Epithelial cell of esophagus (primary cell): ENCODE data around the gene MRPS25.

ENCODE experiments used
- DNase-seq: peaks from one replicate; pipeline ENCODE4 v3.0.0; 2010; ENCODE audit warnings: low read depth
- H3K4me3 ChIP-seq: 2 replicates; pipeline ENCODE4 v1.5.1; 2011; ENCODE audit warnings: mild to moderate bottlenecking, low read length, control low read depth
- CTCF ChIP-seq: IDR thresholded peaks from 2 replicates; pipeline ENCODE4 v1.5.1; 2011; ENCODE audit warnings: low read depth, mild to moderate bottlenecking, low read length, control low read depth, inconsistent platforms; ENCODE audit not compliant: insufficient read depth; ENCODE audit errors: missing control alignments

MRPS25 gene

GRCh38 chr3:15096046-15096445 is 30.9 kb upstream of the MRPS25 start:
- no peak for TF ChIP-seq CTCF

GRCh38 chr3:15094187-15094875 is 29.2 kb upstream of the MRPS25 start:
- H3K4me3 ChIP-seq: no peak overlapping the region
- no peak for TF ChIP-seq CTCF
- no peak for DNase-seq

More at GRCh38 chr3:15096046-15096445, 30.9 kb upstream of the MRPS25 start:
- no peak overlapping the region for H3K4me3 ChIP-seq
- no peak for DNase-seq

- no peak for TF ChIP-seq CTCF
- no peak overlapping the region for H3K4me3 ChIP-seq
- no peak for DNase-seq
These were observed 27.6 kb upstream of the MRPS25 start for GRCh38 chr3:15092686-15093085.

DNA sequence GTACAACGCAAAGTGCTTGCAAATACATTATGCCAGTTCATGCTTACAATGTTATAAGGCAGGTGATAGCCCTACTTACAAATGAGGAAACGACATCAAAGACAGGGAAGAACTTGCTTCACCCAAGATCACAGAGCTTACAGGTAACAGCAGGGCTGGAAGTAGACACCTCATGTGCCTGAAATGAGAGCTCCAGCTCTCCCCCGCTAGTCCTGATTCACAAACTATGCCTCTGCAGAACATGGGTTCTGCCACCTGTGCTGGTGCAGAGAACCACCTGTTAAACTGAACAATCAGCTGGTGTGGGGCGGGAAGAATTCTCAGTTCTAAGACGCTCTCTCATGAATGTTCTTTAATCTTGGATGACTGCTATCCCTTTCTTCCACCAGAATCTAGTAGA is 26.5 kb upstream of the MRPS25 start:
- TF ChIP-seq CTCF: no peak
- no peak overlapping the region for H3K4me3 ChIP-seq
- DNase-seq: no peak

- TF ChIP-seq CTCF: no peak
- no peak overlapping the region for H3K4me3 ChIP-seq
- no peak for DNase-seq
These were observed 24.1 kb upstream of the MRPS25 start for GRCh38 chr3:15089201-15089600.

DNA sequence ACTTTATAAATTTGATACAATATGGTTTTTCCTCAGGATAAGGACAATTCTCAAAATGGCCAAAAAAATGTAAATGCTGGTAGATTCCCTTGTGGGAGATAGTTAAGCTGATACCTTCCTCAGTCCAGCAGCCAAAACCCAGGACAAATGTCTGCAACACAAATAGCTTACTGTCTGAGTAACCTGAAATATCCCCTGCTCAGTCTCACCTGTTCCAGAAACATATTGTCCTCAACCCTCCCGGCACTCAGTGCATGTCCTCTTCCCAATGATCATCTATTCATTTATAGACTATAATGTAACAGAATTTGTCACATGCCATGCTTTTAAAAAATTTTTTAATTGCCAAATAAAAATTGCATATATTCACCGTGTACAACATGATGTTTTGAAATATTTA is 21.6 kb upstream of the MRPS25 start:
- no peak for TF ChIP-seq CTCF
- H3K4me3 ChIP-seq: no peak overlapping the region
- no peak for DNase-seq

DNA sequence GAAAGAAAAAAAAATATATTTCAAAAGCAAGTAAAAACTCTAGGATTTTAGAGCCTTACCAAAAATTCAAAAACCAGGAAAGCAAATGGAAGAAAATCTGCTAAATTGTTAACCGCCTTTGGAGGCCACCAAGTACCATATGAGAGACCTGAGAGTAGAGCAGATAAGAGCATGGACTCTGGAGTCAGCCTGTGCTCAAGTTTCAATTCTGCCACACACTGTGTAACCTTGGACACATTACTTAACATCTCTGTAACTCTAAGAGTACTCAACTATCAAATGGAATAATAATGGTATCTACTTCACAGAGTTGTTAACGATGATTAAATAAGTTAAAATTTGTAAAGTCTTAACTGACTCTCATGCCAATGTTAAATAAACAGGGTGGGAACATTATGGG is 21.1 kb upstream of the MRPS25 start:
- DNase-seq: no peak
- no peak overlapping the region for H3K4me3 ChIP-seq
- no peak for TF ChIP-seq CTCF
